Measurements from ENCODE around the gene G6PC2.
A peak's percentile ranks its signal among the peaks of the same experiment; 100 is the strongest.
"Not testable (repeated sequence)": the region's sequence is repeated elsewhere in the genome, so short reads cannot be mapped to it uniquely, and the experiment has no call there.

Gene G6PC2

DNA sequence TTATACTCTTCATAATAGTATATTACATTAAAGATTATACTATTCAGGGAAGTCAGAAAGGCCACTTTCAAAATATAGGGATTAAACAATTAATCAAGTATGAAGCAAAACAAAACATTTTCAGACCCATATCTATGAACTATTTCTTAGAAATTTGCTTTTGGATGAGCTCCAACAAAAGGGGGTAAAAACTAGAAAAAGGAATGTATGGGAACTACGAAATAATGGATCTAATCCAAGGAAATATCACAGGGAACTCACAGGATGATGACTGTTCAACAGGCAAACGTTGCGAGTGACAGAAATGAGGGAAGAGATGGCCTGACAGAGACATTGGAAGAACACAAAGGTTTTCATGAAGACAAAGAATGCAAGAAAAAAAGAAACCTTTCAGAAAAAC is 27.9 kb downstream of the G6PC2 start:
- no peaks in the 10 kb centered on the region for H3K9me3 ChIP-seq (ENCODE audit: control insufficient read depth, insufficient read depth, low read depth, low read length)
- TF ChIP-seq ZSCAN16 (tag by site-specific recombination; IDR thresholded peaks at IDR 0.05) (no peak), ZNF768 (tag by site-specific recombination; IDR thresholded peaks at IDR 0.05) (no peak), ZNF433 (tag by site-specific recombination; IDR thresholded peaks at IDR 0.05; ENCODE audit: low read depth) (no peak)
- TF ChIP-seq, protein P1, sequence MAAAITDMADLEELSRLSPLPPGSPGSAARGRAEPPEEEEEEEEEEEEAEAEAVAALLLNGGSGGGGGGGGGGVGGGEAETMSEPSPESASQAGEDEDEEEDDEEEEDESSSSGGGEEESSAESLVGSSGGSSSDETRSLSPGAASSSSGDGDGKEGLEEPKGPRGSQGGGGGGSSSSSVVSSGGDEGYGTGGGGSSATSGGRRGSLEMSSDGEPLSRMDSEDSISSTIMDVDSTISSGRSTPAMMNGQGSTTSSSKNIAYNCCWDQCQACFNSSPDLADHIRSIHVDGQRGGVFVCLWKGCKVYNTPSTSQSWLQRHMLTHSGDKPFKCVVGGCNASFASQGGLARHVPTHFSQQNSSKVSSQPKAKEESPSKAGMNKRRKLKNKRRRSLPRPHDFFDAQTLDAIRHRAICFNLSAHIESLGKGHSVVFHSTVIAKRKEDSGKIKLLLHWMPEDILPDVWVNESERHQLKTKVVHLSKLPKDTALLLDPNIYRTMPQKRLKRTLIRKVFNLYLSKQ (tag by site-specific recombination; IDR thresholded peaks at IDR 0.05; ENCODE audit: borderline replicate concordance), result no peak
- POLR2A ChIA-PET, result no interaction called here

DNA sequence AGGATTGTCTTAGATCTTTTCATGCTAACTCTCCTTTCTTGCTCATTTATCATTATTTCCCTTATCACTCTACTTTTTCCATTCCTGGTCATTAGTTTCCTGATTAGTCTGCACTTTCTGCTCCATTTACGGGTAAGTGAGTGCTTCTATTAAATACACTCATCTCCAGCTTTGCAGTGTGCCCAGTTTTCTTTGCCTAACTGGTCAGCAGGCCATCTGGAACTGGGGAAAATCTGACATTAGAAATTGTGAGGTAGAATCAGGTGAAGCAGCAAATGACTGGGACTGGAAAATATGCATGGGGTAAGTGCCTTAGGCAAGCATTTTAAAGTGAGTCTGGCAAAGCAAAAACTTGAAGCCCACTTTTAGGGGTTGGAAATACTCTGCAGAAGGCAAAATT is 29.2 kb downstream of the G6PC2 start:
- no peak for TF ChIP-seq ZNF157 (tag by site-specific recombination; IDR thresholded peaks at IDR 0.05)
- TF ChIP-seq, protein P2, sequence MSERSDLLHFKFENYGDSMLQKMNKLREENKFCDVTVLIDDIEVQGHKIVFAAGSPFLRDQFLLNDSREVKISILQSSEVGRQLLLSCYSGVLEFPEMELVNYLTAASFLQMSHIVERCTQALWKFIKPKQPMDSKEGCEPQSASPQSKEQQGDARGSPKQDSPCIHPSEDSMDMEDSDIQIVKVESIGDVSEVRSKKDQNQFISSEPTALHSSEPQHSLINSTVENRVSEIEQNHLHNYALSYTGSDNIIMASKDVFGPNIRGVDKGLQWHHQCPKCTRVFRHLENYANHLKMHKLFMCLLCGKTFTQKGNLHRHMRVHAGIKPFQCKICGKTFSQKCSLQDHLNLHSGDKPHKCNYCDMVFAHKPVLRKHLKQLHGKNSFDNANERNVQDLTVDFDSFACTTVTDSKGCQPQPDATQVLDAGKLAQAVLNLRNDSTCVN (tag by site-specific recombination; optimal IDR thresholded peaks at IDR 0.05), result no peak
- no peak for TF ChIP-seq ZNF214 (tag by site-specific recombination; IDR thresholded peaks at IDR 0.05; ENCODE audit: borderline replicate concordance)
- no peak for TF ChIP-seq SCRT1 (tag by site-specific recombination; IDR thresholded peaks at IDR 0.05; ENCODE audit: borderline replicate concordance)
- TF ChIP-seq ZNF350 (tag by site-specific recombination; IDR thresholded peaks at IDR 0.05), result no peak
- no peak for TF ChIP-seq IKZF3 (tag by site-specific recombination; IDR thresholded peaks at IDR 0.05)
- TF ChIP-seq ZNF10 (tag by site-specific recombination; IDR thresholded peaks at IDR 0.05), result no peak
- TF ChIP-seq ZBTB21 (tag by site-specific recombination; IDR thresholded peaks at IDR 0.05), result no peak
- TF ChIP-seq ZNF660 (tag by site-specific recombination; IDR thresholded peaks at IDR 0.05), result no peak
- TF ChIP-seq, protein P3, sequence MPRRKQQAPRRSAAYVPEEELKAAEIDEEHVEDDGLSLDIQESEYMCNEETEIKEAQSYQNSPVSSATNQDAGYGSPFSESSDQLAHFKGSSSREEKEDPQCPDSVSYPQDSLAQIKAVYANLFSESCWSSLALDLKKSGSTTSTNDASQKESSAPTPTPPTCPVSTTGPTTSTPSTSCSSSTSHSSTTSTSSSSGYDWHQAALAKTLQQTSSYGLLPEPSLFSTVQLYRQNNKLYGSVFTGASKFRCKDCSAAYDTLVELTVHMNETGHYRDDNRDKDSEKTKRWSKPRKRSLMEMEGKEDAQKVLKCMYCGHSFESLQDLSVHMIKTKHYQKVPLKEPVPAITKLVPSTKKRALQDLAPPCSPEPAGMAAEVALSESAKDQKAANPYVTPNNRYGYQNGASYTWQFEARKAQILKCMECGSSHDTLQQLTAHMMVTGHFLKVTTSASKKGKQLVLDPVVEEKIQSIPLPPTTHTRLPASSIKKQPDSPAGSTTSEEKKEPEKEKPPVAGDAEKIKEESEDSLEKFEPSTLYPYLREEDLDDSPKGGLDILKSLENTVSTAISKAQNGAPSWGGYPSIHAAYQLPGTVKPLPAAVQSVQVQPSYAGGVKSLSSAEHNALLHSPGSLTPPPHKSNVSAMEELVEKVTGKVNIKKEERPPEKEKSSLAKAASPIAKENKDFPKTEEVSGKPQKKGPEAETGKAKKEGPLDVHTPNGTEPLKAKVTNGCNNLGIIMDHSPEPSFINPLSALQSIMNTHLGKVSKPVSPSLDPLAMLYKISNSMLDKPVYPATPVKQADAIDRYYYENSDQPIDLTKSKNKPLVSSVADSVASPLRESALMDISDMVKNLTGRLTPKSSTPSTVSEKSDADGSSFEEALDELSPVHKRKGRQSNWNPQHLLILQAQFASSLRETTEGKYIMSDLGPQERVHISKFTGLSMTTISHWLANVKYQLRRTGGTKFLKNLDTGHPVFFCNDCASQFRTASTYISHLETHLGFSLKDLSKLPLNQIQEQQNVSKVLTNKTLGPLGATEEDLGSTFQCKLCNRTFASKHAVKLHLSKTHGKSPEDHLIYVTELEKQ (tag by site-specific recombination; IDR thresholded peaks at IDR 0.05; ENCODE audit: borderline replicate concordance), result no peak
- ChIA-PET CTCF (interaction anchor here (0.8 to 1.3 kb wide), 4 partner anchors 9 to 117 kb away, joined by 3 read pairs; no protein-coding TSS in a partner anchor), POLR2A (no interaction called here)
- H3K27ac ChIP-seq (ENCODE audit: extremely low read depth, low read depth, low read length), result no peak overlapping the region
- no peaks in the 10 kb centered on the region for H3K4me1 ChIP-seq (ENCODE audit: control insufficient read depth, insufficient read depth, low read length)
- H3K36me3 ChIP-seq (ENCODE audit: control insufficient read depth in 2 of 2, insufficient read depth in 1 of 2, low read length in 2 of 2), result no peaks in the 10 kb centered on the region
- H3K4me3 ChIP-seq (ENCODE audit: low read depth, low read length), result no peak overlapping the region
- H3K9me3 ChIP-seq (ENCODE audit: control insufficient read depth, insufficient read depth, low read depth, low read length), result no peaks in the 10 kb centered on the region

More for the DNA sequence above, 27.9 kb downstream of the G6PC2 start:
- Histone ChIP-seq H3K4me3 (ENCODE audit: low read depth, low read length) (no peak overlapping the region), H3K27ac (ENCODE audit: extremely low read depth, low read depth, low read length) (no peak overlapping the region), H3K36me3 (ENCODE audit: control insufficient read depth in 2 of 2, insufficient read depth in 1 of 2, low read length in 2 of 2) (no peaks in the 10 kb centered on the region), H3K4me1 (ENCODE audit: control insufficient read depth, insufficient read depth, low read length) (no peaks in the 10 kb centered on the region)
- CTCF ChIA-PET, result interaction anchor here (1.2 to 1.3 kb wide), 2 partner anchors 8 to 14 kb away, joined by 3 read pairs; no protein-coding TSS in a partner anchor

DNA sequence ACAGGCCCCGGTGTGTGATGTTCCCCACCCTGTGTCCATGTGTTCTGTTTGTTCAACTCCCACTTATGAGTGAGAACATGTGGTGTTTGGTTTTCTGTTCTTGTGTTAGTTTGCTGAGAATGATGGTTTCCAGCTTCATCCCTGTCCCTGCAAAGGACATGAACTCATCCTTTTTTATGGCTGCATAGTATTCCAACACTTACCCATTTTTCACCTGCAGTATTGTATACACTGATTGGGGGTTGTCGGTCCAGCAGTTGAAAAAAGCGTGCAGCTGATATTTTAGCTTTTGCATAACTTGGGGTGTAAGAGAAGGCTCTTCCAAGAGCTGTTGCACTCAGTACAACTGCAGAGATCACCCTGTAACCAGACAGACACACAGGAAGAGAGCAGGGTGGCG is 31.1 kb downstream of the G6PC2 start:
- H3K4me1 ChIP-seq (ENCODE audit: control insufficient read depth, insufficient read depth, low read length); H3K9me3 ChIP-seq (ENCODE audit: control insufficient read depth, insufficient read depth, low read depth, low read length); H3K36me3 ChIP-seq (ENCODE audit: control insufficient read depth in 2 of 2, insufficient read depth in 1 of 2, low read length in 2 of 2); H3K27ac ChIP-seq (ENCODE audit: extremely low read depth, low read depth, low read length); POLR2A ChIA-PET; H3K4me3 ChIP-seq (ENCODE audit: low read depth, low read length); CTCF ChIA-PET: not testable (repeated sequence)
- peak; percentile 82 for TF ChIP-seq ZNF146 (tag by site-specific recombination; IDR thresholded peaks at IDR 0.05)

Data from HEK293 (cell line).